ENCODE measurements around the gene ZMIZ1. TPM values are rescaled to one million over a fixed set of nuclear protein-coding genes. Genes with fewer than 3 reads are reported as not detected.

Gene ZMIZ1
- total RNA-seq, 6 experiments from 2014 or later = 38.6 to 60.3 (median 51.2) TPM

DNA sequence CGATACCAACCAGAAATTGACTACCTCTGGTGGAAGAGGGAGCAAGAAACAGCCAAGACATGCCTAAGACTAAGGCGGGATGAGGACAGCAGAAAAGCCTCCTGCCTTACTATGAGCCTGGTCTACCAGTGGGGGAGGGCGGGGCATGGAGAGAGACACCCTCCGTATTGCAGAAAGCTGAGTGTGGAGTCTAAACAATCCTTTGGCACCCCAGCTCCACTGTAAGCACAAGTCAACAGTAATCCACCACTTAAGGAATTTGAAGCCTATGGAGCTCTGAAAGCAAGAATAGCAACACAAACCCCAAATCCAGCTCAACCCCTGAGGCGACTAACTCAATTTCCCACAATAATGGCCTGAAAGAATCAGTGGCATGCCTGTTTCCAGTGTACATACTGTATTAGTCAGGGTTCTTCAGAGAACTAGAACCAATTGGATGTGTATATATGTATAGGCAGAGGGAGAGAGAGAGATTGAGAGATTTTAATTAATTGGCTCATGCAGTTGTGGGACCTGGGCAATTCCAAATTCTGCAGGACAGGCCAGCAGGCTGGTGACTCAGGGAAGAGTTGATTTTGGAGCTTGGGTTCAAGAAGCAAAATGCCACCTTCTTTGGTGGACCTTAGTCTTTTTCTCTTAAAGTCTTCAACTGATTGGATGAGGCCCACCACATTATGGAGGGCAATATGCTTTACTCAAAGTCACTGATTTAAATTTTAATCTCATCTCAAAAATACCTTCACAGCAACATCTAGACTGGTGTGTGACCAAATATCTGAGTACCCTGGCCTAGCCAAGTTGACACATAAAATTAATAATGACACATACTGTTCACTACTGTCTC is 292.0 kb downstream of the ZMIZ1 start:
- Mint-ChIP-seq H3K27ac (no peak overlapping the region), H3K36me3 (ENCODE audit: low read depth) (peaks cover 26% of the 10 kb centered on the region), H3K27me3 (ENCODE audit: insufficient read depth) (peaks cover 4% of the 10 kb centered on the region; the same call in 1 of the 2 replicates), H3K4me1 (ENCODE audit: low read depth) (0 out of 2 replicates have a peak, but pooled peaks cover under 1% of the 10 kb centered on the region), H3K9me3 (no peaks in the 10 kb centered on the region), H3K4me3 (no peak overlapping the region)
- DNase-seq = no peak
- TF ChIP-seq, protein P1, sequence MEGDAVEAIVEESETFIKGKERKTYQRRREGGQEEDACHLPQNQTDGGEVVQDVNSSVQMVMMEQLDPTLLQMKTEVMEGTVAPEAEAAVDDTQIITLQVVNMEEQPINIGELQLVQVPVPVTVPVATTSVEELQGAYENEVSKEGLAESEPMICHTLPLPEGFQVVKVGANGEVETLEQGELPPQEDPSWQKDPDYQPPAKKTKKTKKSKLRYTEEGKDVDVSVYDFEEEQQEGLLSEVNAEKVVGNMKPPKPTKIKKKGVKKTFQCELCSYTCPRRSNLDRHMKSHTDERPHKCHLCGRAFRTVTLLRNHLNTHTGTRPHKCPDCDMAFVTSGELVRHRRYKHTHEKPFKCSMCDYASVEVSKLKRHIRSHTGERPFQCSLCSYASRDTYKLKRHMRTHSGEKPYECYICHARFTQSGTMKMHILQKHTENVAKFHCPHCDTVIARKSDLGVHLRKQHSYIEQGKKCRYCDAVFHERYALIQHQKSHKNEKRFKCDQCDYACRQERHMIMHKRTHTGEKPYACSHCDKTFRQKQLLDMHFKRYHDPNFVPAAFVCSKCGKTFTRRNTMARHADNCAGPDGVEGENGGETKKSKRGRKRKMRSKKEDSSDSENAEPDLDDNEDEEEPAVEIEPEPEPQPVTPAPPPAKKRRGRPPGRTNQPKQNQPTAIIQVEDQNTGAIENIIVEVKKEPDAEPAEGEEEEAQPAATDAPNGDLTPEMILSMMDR (IDR thresholded peaks at IDR 0.05) = no peak

DNA sequence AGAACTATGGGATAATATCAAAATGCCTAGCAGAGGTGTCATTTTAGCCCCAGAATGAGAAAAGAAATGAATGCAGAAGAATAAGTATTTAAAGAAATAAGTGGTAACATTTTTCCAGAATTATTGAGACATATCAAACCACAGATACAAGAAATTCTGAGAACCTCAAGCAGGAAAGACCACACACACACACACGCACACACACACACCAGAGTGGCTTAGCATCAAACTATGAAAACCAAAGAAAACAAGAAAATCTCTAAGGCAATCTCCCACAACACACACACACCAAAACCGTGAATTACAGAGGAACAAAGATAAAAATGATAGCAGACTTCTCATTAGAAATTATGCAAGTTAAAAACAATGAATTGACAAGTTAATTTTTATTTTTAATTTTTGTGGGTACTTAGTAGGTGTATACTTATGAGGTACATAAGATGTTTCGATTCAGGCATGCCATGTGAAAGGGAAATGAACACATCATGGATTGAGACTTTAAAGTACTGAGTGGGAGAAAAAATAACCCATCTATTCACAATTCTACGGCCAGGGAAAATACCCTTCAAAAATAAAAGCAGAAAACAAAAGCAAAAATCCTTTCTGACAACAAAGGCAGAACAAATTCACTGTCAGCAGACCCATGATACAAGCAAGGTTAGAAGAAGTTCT is 293.1 kb downstream of the ZMIZ1 start:
- no peak overlapping the region for H3K27ac Mint-ChIP-seq
- TF ChIP-seq, protein P1 (IDR thresholded peaks at IDR 0.05) = no peak
- H3K27me3 Mint-ChIP-seq (ENCODE audit: insufficient read depth) = peaks cover 4% of the 10 kb centered on the region; the same call in 1 of the 2 replicates
- DNase-seq = no peak
- no peak overlapping the region for H3K4me3 Mint-ChIP-seq
- peaks cover 6% of the 10 kb centered on the region for H3K4me1 Mint-ChIP-seq (ENCODE audit: low read depth)
- H3K36me3 Mint-ChIP-seq (ENCODE audit: low read depth) = peaks cover 16% of the 10 kb centered on the region
- H3K9me3 Mint-ChIP-seq = no peaks in the 10 kb centered on the region

Measured in HFFc6 (cell line).